ENCODE measurements around the gene PIAS4. TPM values are rescaled to one million over a fixed set of nuclear protein-coding genes. Genes with fewer than 3 reads are reported as not detected.

Gene PIAS4
- total and polyA plus RNA-seq, 10 of the 15 experiments (the other 5 are each of a cell fraction or from before 2014, with no cell fraction given): 0.13 to 25.1 (median 11.3) TPM

DNA sequence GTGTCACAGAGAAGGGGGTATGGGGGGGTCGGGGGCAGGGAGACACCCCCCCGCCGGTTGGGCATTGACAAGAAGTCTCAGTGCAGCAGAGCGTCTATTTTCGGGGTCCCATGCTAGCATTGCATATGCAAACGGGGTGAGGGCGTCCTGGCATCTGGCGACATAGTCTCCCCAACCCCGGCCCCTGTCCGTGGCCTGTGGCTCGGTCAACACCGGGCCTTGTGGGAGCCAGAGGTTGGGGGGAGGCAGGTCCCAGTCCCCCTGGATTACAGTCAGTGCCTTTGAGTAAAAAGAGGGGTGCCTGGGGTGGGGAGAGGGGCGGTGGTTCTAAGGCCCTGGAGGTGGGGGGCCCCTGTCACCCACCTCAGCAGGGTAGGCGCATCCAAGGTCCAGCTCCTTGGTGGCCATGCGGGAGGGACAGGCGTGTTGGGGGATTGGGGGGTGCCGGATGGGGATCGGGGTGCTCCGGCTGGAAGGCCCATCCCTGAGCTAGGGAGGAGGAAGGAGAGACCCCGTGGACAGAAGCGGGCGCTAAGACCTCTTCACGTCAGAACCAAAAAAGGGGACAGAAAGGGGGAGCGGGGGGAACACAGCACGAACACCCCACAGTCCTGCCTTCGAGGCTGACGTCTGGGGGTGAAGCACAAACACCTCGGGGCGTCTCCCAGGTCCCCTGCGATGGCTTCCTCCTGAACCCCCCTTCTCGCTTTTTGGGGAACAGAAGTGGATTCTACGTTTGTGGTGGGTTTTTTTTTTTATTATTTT is 38.2 kb downstream of the PIAS4 start:
- H3K36me3 ChIP-seq (ENCODE audit: control insufficient read depth in 2 of 2, insufficient read depth in 2 of 2, low read length in 1 of 2): peaks cover 8 to 20% of the 10 kb centered on the region in 2 experiments
- intact Hi-C loops (cut with micrococcal nuclease; ENCODE audit: unreplicated experiment) (no loop called here), in situ Hi-C loops (cut with MboI) (no loop called here)
- ATAC-seq (no peak), DNase-seq (ENCODE audit: low read depth, low spot score) (no peak), FAIRE-seq (no peak)
- no peaks in the 10 kb centered on the region for H3K27me3 ChIP-seq (replicated peaks in 1 of 2; ENCODE audit: control insufficient read depth in 2 of 2, insufficient read depth in 2 of 2, low read length in 1 of 2)
- H3K79me2 ChIP-seq (ENCODE audit: control insufficient read depth, insufficient read depth, low read length): peaks cover 10% of the 10 kb centered on the region
- ChIA-PET RAD21 (ENCODE audit: unreplicated experiment) (no interaction called here), SMC1A (ENCODE audit: uncharacterized antibody, unreplicated experiment) (no interaction called here), CTCF (no interaction called here), POLR2A (interaction anchor here (1.2 kb wide), 1 partner anchor 12 kb away, joined by 4 read pairs; no protein-coding TSS in a partner anchor)
- H3K27ac ChIP-seq (ENCODE audit: control insufficient read depth, insufficient read depth): no peak overlapping the region
- H4K20me1 ChIP-seq (ENCODE audit: control insufficient read depth, insufficient read depth): peaks cover 4% of the 10 kb centered on the region; the same call in 1 of the 2 replicates
- WGBS (ENCODE audit: insufficient coverage, insufficient replicate concordance, low lambda C conversion rate, missing lambda C conversion rate): 89% methylated on average over 29 of the region's 32 CpGs
- H3K9ac ChIP-seq (ENCODE audit: control insufficient read depth, insufficient read depth, low read length): no peak overlapping the region
- H3K4me3 ChIP-seq: no peak overlapping the region
- BruUV-seq (replicated peaks): TSS peak; percentile 47
- no peak overlapping the region for H2AFZ ChIP-seq (ENCODE audit: control insufficient read depth, low read depth, low read length)
- H3K4me1 ChIP-seq (ENCODE audit: control insufficient read depth, insufficient read depth, low read length): no peaks in the 10 kb centered on the region
- TF ChIP-seq POLR2AphosphoS5 (IDR thresholded peaks at IDR 0.05; ENCODE audit: low read length): peak; percentile 45; the same call in 1 of the 2 replicates
- TF ChIP-seq, protein P1, sequence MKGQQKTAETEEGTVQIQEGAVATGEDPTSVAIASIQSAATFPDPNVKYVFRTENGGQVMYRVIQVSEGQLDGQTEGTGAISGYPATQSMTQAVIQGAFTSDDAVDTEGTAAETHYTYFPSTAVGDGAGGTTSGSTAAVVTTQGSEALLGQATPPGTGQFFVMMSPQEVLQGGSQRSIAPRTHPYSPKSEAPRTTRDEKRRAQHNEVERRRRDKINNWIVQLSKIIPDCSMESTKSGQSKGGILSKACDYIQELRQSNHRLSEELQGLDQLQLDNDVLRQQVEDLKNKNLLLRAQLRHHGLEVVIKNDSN (IDR thresholded peaks at IDR 0.05; ENCODE audit: borderline replicate concordance, extremely low read length, insufficient read depth, low read depth, low read length): no peak
- no peaks in the 10 kb centered on the region; the same call in 2 of the 3 replicates for H3K9me3 ChIP-seq (replicated peaks; ENCODE audit: control insufficient read depth, insufficient read depth, low read length)
- H3K4me2 ChIP-seq (ENCODE audit: control insufficient read depth, insufficient read depth): no peak overlapping the region

DNA sequence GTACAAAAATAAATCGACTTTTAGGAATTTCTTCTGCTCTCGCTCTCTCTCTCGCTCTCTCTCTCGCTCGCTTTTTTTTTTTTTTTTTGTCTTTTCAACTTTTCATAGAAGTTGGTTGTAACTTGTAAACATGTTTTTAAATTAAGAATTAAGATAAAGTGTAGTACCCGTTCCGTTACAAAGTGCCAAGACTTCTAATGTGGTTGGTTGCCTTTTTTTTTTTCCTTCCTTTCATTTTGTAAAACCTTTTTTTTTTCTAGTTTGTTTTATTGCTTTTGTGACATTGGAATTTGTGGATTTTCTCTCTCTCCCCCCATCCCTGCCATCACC is 38.8 kb downstream of the PIAS4 start:
- H3K36me3 ChIP-seq (ENCODE audit: control insufficient read depth in 2 of 2, insufficient read depth in 2 of 2, low read length in 1 of 2): peaks cover 12 to 24% of the 10 kb centered on the region in 2 experiments
- H4K20me1 ChIP-seq (ENCODE audit: control insufficient read depth, insufficient read depth): peaks cover 7% of the 10 kb centered on the region; the same call in 1 of the 2 replicates
- H3K9me3 ChIP-seq (replicated peaks; ENCODE audit: control insufficient read depth, insufficient read depth, low read length): no peaks in the 10 kb centered on the region; the same call in 2 of the 3 replicates
- DNase-seq (ENCODE audit: low read depth, low spot score) (no peak), FAIRE-seq (no peak), ATAC-seq (no peak)
- H3K27me3 ChIP-seq (replicated peaks in 1 of 2; ENCODE audit: control insufficient read depth in 2 of 2, insufficient read depth in 2 of 2, low read length in 1 of 2): no peaks in the 10 kb centered on the region
- 94% methylated on average over 6 of the region's 7 CpGs for WGBS (ENCODE audit: insufficient coverage, insufficient replicate concordance, low lambda C conversion rate, missing lambda C conversion rate)
- H3K4me1 ChIP-seq (ENCODE audit: control insufficient read depth, insufficient read depth, low read length): no peaks in the 10 kb centered on the region
- RAD21 ChIA-PET (ENCODE audit: unreplicated experiment): no interaction called here
- intact Hi-C loops (cut with micrococcal nuclease; ENCODE audit: unreplicated experiment): no loop called here
- no peak overlapping the region for H2AFZ ChIP-seq (ENCODE audit: control insufficient read depth, low read depth, low read length)
- no peak overlapping the region for H3K9ac ChIP-seq (ENCODE audit: control insufficient read depth, insufficient read depth, low read length)
- POLR2A ChIA-PET: no interaction called here
- peaks cover 14% of the 10 kb centered on the region for H3K79me2 ChIP-seq (ENCODE audit: control insufficient read depth, insufficient read depth, low read length)
- no peak overlapping the region for H3K4me2 ChIP-seq (ENCODE audit: control insufficient read depth, insufficient read depth)
- BruUV-seq (replicated peaks): no TSS peak
- no peak overlapping the region for H3K4me3 ChIP-seq
- CTCF ChIA-PET: no interaction called here
- in situ Hi-C loops (cut with MboI): no loop called here
- SMC1A ChIA-PET (ENCODE audit: uncharacterized antibody, unreplicated experiment): no interaction called here
- H3K27ac ChIP-seq (ENCODE audit: control insufficient read depth, insufficient read depth): no peak overlapping the region
- TF ChIP-seq MXI1 (IDR thresholded peaks at IDR 0.05; ENCODE audit: low read depth, low read length): no peak
- TF ChIP-seq, protein P2, sequence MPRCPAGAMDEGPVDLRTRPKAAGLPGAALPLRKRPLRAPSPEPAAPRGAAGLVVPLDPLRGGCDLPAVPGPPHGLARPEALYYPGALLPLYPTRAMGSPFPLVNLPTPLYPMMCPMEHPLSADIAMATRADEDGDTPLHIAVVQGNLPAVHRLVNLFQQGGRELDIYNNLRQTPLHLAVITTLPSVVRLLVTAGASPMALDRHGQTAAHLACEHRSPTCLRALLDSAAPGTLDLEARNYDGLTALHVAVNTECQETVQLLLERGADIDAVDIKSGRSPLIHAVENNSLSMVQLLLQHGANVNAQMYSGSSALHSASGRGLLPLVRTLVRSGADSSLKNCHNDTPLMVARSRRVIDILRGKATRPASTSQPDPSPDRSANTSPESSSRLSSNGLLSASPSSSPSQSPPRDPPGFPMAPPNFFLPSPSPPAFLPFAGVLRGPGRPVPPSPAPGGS (IDR thresholded peaks at IDR 0.05; ENCODE audit: borderline replicate concordance, insufficient read depth, low read depth, low read length, poor library complexity, severe bottlenecking): no peak
- no peak for TF ChIP-seq EZH2 (IDR thresholded peaks at IDR 0.05; ENCODE audit: borderline replicate concordance, control insufficient read depth, low read depth, low read length)
- no peak for TF ChIP-seq YBX1 (IDR thresholded peaks at IDR 0.05)
- no peak for TF ChIP-seq CEBPZ (IDR thresholded peaks at IDR 0.05; ENCODE audit: low read depth, low read length)
- no peak for TF ChIP-seq YY1 (IDR thresholded peaks at IDR 0.05; ENCODE audit: low read depth, low read length)
- TF ChIP-seq POU2F2 (IDR thresholded peaks at IDR 0.05; ENCODE audit: borderline replicate concordance, low read depth, low read length): no peak
- TF ChIP-seq EED (IDR thresholded peaks at IDR 0.05; ENCODE audit: low read depth): no peak
